HFFc6 (cell line): ENCODE measurements around the gene SUOX. TPM values are rescaled to one million over a fixed set of nuclear protein-coding genes. Genes with fewer than 3 reads are reported as not detected.

ENCODE experiments used
- DNase-seq: peaks from one replicate; pipeline ENCODE4 v3.0.0-alpha.2; 2018
- H3K27ac Mint-ChIP-seq: 2 replicates; pipeline ENCODE4 v1.8.0; 2020; ENCODE audit warnings: mild to moderate bottlenecking, mixed read lengths
- H3K27me3 Mint-ChIP-seq: 2 replicates; pipeline ENCODE4 v1.8.0; 2021; ENCODE audit warnings: mild to moderate bottlenecking, moderate library complexity, mixed read lengths; ENCODE audit not compliant: insufficient read depth
- H3K36me3 Mint-ChIP-seq: 2 replicates; pipeline ENCODE4 v1.8.0; 2021; ENCODE audit warnings: low read depth, mixed read lengths
- H3K4me1 Mint-ChIP-seq: 2 replicates; pipeline ENCODE4 v1.8.0; 2020; ENCODE audit warnings: low read depth, mixed read lengths
- H3K4me3 Mint-ChIP-seq: 2 replicates; pipeline ENCODE4 v1.8.0; 2020; ENCODE audit warnings: mild to moderate bottlenecking, moderate library complexity, mixed read lengths
- H3K9me3 Mint-ChIP-seq: 2 replicates; pipeline ENCODE4 v1.8.0; 2020; ENCODE audit warnings: mild to moderate bottlenecking, mixed read lengths
- total RNA-seq, 6 experiments: library from RNA; stranded (reverse); fragmentation: NEBNext Ultra II Directional; extraction: Animal tissue kit (Norgen Biotek cat#: 25700); gene quantifications; 2 replicates in 1 of 6; 3 replicates in 5 of 6; pipeline ENCODE4 v1.2.3, GENCODE V29; 2021
- TF ChIP-seq, protein P1 (sequence below): fragments of 200-600 bp; sonication (generic); IDR thresholded peaks from 2 replicates; pipeline ENCODE4 v1.5.0; 2021; ENCODE audit warnings: antibody characterized with exemption, mild to moderate bottlenecking

The SUOX gene
- total RNA-seq, 6 experiments from 2014 or later = 15.2 to 19.4 (median 17.0) TPM

DNA sequence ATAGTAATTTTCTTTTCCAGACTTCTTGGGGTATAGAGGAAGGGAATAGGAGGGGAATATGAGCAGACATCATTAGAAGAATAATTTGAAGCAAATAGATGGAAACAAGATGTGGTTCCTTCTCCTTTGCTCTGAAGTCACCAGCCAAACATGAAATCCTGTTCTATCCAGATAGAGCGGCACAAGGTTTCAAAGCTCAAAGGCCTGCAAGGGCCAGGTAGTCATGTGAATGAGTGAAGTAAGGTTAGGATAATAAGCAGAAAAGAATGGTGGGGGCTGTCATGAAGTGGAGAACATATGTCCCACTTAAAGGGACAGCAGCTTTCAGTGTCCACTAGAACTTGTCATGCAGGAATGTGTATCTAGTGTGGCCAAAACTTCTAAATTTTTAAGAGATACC lies 21.3 kb downstream of the SUOX start:
- H3K27me3 Mint-ChIP-seq = no peaks in the 10 kb centered on the region
- no peak for DNase-seq
- peaks cover 10% of the 10 kb centered on the region; the same call in 1 of the 2 replicates for H3K4me1 Mint-ChIP-seq
- TF ChIP-seq, protein P1, sequence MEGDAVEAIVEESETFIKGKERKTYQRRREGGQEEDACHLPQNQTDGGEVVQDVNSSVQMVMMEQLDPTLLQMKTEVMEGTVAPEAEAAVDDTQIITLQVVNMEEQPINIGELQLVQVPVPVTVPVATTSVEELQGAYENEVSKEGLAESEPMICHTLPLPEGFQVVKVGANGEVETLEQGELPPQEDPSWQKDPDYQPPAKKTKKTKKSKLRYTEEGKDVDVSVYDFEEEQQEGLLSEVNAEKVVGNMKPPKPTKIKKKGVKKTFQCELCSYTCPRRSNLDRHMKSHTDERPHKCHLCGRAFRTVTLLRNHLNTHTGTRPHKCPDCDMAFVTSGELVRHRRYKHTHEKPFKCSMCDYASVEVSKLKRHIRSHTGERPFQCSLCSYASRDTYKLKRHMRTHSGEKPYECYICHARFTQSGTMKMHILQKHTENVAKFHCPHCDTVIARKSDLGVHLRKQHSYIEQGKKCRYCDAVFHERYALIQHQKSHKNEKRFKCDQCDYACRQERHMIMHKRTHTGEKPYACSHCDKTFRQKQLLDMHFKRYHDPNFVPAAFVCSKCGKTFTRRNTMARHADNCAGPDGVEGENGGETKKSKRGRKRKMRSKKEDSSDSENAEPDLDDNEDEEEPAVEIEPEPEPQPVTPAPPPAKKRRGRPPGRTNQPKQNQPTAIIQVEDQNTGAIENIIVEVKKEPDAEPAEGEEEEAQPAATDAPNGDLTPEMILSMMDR = no peak
- no peaks in the 10 kb centered on the region for H3K36me3 Mint-ChIP-seq
- no peaks in the 10 kb centered on the region for H3K9me3 Mint-ChIP-seq
- no peak overlapping the region for H3K4me3 Mint-ChIP-seq
- H3K27ac Mint-ChIP-seq = no peak overlapping the region

DNA sequence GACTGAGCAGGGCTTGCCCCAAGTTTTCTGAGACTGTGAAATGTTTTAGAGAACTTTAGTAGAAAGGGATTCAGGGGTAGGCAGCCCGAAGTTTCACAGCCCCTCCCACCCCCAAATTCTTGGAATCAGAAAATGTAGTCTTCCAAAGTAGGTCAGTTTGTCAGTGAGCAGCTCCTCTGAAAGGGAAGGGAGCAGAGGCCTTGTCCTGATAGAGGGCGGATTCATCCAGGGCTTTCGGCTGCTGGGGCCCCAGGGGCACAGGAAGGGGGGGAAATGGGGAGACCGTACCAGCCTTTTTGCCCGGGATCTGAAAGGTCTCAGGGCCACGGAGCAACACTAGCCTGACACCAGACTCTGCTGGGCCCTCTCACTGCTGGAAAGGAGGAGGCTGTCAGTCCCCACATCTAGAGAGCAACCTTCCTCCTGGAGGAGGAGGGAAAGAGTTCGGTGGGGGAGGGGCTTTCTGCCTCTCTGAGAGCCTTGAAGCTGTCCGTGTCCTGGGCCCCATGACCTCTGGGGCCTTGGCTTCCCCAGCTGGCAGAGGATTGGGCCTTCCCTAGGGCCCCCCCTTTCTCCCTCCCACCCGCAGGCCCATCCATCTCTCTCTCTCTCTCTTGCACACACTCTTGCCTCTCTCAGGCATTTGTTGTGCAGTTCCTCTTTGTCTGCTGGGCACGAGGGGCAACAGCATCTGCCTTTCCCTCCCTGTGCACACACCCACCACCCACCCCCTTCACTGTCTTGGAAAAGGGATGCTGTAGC lies 23.5 kb downstream of the SUOX start, which contains the start of gene IKZF4:
IKZF4 (plus strand) TSS at position 621 of the 762 bp plus-strand sequence. CDS start 451 bp downstream, outside the sequence.
- H3K36me3 Mint-ChIP-seq = no peaks in the 10 kb centered on the region
- TF ChIP-seq, protein P1 = no peak
- DNase-seq = no peak
- no peaks in the 10 kb centered on the region for H3K27me3 Mint-ChIP-seq
- no peak within 1 kb of the TSS for H3K4me3 Mint-ChIP-seq
- no peak within 1 kb of the TSS; the same call in 1 of the 2 replicates for H3K27ac Mint-ChIP-seq
- H3K4me1 Mint-ChIP-seq = peaks cover 10% of the 10 kb centered on the region; the same call in 1 of the 2 replicates
- no peaks in the 10 kb centered on the region for H3K9me3 Mint-ChIP-seq

DNA sequence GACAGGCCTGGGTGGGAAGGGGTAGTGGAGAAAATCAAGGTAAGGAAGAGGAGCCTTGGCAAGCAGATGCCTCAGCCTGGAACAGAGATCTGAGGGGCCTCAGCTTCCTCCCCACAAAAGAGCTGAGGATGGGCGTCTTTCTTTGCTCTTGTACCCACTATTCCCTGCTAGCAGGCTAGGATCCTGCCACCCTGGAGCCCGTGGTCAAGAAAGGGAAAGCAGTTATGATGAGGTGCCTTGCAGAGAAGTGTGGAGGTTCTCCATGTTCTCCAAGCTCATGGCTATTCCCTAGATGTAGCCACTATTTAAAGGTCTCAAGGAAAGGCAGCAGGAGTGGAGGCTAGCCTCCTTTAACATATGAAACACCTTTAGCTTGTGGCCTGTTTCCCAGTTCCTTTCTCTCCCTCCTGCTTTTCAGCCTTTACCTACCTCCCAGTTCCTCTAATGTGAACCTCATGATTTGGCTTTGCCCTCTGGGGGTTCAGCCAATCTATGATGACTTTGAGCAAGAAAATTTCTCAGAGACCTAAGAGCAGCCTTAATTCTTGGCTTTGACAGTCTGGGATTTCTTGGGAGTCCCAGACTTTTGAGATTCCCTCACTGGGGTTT lies 24.9 kb downstream of the SUOX start:
- H3K36me3 Mint-ChIP-seq = no peaks in the 10 kb centered on the region
- H3K4me3 Mint-ChIP-seq = no peak overlapping the region
- no peaks in the 10 kb centered on the region for H3K9me3 Mint-ChIP-seq
- H3K27ac Mint-ChIP-seq = no peak overlapping the region
- DNase-seq = no peak
- H3K4me1 Mint-ChIP-seq = peaks cover 10% of the 10 kb centered on the region; the same call in 1 of the 2 replicates
- H3K27me3 Mint-ChIP-seq = no peaks in the 10 kb centered on the region
- TF ChIP-seq, protein P1 = no peak

DNA sequence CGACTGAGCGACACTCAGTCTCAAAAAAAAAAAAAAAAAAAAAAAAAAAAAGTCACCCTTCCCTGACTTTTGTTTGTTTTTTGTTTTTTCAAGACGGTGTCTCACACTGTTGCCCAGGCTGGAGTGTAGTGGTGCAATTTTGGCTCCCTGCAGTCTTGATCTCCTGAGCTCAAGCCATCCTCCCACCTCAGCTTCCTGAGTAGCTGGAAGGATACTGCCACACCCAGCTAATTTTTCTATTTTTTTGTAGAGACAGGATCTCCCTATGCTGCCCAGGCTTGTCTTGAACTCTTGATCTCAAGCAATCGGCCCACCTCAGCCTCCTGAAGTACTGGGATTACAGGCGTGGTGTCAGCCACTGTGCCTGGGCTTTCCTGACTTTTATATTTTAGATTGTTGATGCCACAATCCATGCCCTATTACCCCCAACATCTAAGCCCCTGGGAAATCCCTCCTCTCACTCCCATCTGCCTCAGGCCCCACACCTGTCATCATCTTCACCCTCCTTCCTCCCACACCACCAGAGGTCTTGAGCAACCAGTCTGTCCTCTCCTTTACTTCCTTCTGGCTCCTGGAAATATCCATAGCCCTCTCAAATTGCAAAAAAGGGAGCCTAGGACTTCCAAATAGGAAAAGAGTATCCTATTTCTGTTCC lies 31.6 kb downstream of the SUOX start:
- H3K27me3 Mint-ChIP-seq = no peaks in the 10 kb centered on the region; the same call in 1 of the 2 replicates

DNA sequence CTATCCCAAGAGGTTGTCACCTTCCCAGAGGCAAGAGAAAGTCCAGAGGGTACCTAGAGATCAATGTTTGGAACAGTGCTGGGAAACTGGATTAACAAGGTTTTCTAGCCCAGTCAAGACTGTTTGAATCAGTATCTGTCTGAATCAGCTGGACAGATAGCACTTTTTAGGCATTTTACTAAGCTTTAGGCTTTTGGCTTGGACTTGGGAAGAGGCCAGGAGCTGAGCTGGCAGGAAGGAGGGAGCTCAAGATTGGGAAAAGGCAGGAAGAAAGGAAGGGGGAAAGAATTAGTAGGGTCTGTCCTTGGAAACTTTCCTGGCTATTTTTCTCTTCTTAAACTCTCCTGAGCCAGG lies 32.1 kb downstream of the SUOX start:
- H3K9me3 Mint-ChIP-seq = no peaks in the 10 kb centered on the region
- H3K4me3 Mint-ChIP-seq = no peak overlapping the region
- TF ChIP-seq, protein P1 = no peak
- 0 out of 2 replicates have a peak, but pooled peaks cover 7% of the 10 kb centered on the region for H3K36me3 Mint-ChIP-seq
- H3K27me3 Mint-ChIP-seq = no peaks in the 10 kb centered on the region; the same call in 1 of the 2 replicates
- peak overlapping the region; percentile 86 for H3K27ac Mint-ChIP-seq
- peak; percentile 62 for DNase-seq
- H3K4me1 Mint-ChIP-seq = peaks cover 17% of the 10 kb centered on the region

More for the DNA sequence above, 31.6 kb downstream of the SUOX start:
- peak overlapping the region; percentile 86 for H3K27ac Mint-ChIP-seq
- H3K4me1 Mint-ChIP-seq = peaks cover 17% of the 10 kb centered on the region
- TF ChIP-seq, protein P1 = no peak
- no peak for DNase-seq
- H3K36me3 Mint-ChIP-seq = 0 out of 2 replicates have a peak, but pooled peaks cover 7% of the 10 kb centered on the region
- H3K4me3 Mint-ChIP-seq = peak overlapping the region; percentile 7; the same call in 1 of the 2 replicates
- H3K9me3 Mint-ChIP-seq = no peaks in the 10 kb centered on the region
